Subcutaneous adipose tissue (tissue), 4 donors: ENCODE data around the gene RASA3. TPM values are rescaled to one million over a fixed set of nuclear protein-coding genes. Genes with fewer than 3 reads are reported as not detected.

Experiments used
- CTCF ChIP-seq: fragments of 450-650 bp; IDR thresholded peaks from one replicate; pipeline ENCODE4 v1.5.1; 2016; ENCODE audit warnings: low read depth, mild to moderate bottlenecking, control low read depth, antibody characterized with exemption, moderate library complexity
- total RNA-seq, 4 donors: library from RNA; depleted of rRNA; stranded (reverse); fragments of >200 nt; gene quantifications; one replicate each; pipeline ENCODE4 v1.1.0, GENCODE V29; 2016

The RASA3 gene
- total RNA-seq, 4 donors from 2014 or later = 36.9 to 70.1 (median 46.3) TPM

GRCh38 chr13:114097212-114097892 is 35.1 kb downstream of the RASA3 start:
- no peak for TF ChIP-seq CTCF

- no peak for TF ChIP-seq CTCF
Observed at GRCh38 chr13:114096811-114097211, 35.6 kb downstream of the RASA3 start.

- TF ChIP-seq CTCF = no peak
Observed at GRCh38 chr13:114096031-114096485, 36.4 kb downstream of the RASA3 start.

- no peak for TF ChIP-seq CTCF
Observed at GRCh38 chr13:114095486-114095885, 36.9 kb downstream of the RASA3 start.

- no peak for TF ChIP-seq CTCF
Observed at GRCh38 chr13:114093118-114093517, 39.3 kb downstream of the RASA3 start.

- no peak for TF ChIP-seq CTCF
Observed at GRCh38 chr13:114092468-114092867, 40.0 kb downstream of the RASA3 start.

- TF ChIP-seq CTCF = no peak
Observed at GRCh38 chr13:114090476-114090875, 41.9 kb downstream of the RASA3 start.
